ENCODE data around the gene DIS3L2. TPM values are rescaled to one million over a fixed set of nuclear protein-coding genes. Genes with fewer than 3 reads are reported as not detected.

DIS3L2 gene
- total RNA-seq, 1 experiment from 2014 or later, result 28.5 TPM

DNA sequence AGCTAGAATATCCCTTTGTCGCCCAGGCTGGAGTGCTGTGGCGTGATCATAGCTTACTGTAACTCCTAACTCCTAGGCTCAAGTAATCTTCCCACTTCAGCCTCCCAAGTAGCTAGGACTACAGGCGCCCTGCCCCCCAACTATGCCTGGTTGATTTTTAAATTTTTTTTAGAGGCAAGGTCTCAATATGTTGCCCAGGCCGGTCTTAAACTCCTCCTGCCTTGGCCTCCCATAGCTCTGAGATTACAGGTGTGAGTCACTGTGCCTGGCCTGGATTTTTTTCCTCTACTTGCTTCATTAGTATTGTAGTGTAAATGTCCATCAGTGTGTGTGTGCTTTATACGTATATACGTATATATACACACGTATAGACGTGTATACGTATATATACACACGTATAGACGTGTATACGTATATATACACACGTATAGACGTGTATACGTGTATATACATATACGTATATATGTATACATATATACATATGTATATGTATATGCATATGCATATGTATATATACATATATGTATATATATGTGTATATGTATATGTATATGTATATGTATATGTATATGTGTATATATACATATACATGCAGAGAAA lies 124.4 kb downstream of the DIS3L2 start:
- no peak for DNase-seq (ENCODE audit: low spot score)
- CTCF ChIA-PET, result interaction anchor here (0.6 to 0.9 kb wide), 2 partner anchors 88 to 186 kb away, joined by 4 to 5 read pairs; no protein-coding TSS in a partner anchor
- POLR2A ChIA-PET, result no interaction called here
- Mint-ChIP-seq H3K27me3 (ENCODE audit: low read depth) (no peaks in the 10 kb centered on the region; the same call in 1 of the 2 replicates), H3K9me3 (peaks cover 24% of the 10 kb centered on the region), H3K27ac (no peak overlapping the region), H3K4me1 (peaks cover 19% of the 10 kb centered on the region), H3K36me3 (peaks cover 13% of the 10 kb centered on the region), H3K4me3 (no peak overlapping the region)
- TF ChIP-seq, protein P1, sequence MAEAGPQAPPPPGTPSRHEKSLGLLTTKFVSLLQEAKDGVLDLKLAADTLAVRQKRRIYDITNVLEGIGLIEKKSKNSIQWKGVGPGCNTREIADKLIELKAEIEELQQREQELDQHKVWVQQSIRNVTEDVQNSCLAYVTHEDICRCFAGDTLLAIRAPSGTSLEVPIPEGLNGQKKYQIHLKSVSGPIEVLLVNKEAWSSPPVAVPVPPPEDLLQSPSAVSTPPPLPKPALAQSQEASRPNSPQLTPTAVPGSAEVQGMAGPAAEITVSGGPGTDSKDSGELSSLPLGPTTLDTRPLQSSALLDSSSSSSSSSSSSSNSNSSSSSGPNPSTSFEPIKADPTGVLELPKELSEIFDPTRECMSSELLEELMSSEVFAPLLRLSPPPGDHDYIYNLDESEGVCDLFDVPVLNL (CRISPR knock-in tag; IDR thresholded peaks at IDR 0.05; ENCODE audit: borderline replicate concordance, low read depth), result no peak
- TF ChIP-seq SMAD4 (CRISPR knock-in tag; IDR thresholded peaks at IDR 0.05), result no peak
- TF ChIP-seq, protein P2, sequence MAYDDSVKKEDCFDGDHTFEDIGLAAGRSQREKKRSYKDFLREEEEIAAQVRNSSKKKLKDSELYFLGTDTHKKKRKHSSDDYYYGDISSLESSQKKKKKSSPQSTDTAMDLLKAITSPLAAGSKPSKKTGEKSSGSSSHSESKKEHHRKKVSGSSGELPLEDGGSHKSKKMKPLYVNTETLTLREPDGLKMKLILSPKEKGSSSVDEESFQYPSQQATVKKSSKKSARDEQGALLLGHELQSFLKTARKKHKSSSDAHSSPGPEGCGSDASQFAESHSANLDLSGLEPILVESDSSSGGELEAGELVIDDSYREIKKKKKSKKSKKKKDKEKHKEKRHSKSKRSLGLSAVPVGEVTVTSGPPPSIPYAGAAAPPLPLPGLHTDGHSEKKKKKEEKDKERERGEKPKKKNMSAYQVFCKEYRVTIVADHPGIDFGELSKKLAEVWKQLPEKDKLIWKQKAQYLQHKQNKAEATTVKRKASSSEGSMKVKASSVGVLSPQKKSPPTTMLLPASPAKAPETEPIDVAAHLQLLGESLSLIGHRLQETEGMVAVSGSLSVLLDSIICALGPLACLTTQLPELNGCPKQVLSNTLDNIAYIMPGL (CRISPR knock-in tag; IDR thresholded peaks at IDR 0.05), result no peak
- no peak for TF ChIP-seq ZNF219 (CRISPR knock-in tag; IDR thresholded peaks at IDR 0.05; ENCODE audit: borderline replicate concordance)
- TF ChIP-seq, protein P3, sequence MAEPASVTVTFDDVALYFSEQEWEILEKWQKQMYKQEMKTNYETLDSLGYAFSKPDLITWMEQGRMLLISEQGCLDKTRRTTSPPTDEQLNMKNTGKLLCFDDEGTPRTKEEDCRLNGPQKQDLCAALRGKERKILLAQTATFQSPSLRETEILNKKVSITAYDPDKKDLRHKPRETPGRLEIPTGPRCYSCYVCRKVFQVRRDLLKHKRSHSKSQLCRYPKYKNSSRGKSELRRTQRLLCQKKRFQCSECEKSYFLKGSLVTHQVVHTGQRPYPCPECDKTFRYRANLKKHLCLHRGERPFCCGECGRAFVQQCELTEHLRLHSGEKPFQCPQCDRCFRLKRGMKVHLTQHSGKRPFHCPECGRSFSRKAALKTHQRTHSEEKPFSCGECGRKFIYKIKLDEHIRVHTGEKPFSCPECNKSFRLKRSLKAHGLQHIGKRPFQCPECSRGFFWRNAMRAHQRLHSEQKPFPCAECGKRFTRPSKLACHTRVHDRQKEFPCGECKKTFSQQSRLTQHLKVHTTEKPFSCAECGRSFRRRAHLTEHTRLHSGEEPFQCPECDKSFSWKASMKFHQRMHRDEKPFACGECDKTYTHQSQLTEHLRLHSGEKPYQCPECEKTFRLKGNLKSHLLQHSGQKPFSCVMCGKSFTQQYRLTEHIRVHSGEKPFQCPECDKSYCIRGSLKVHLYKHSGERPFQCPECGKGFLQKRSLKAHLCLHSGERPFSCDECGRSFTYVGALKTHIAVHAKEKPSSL (CRISPR knock-in tag; conservative IDR thresholded peaks at IDR 0.05), result no peak
- TF ChIP-seq TP53 (CRISPR knock-in tag; IDR thresholded peaks at IDR 0.05), result no peak
- TF ChIP-seq, protein P4, sequence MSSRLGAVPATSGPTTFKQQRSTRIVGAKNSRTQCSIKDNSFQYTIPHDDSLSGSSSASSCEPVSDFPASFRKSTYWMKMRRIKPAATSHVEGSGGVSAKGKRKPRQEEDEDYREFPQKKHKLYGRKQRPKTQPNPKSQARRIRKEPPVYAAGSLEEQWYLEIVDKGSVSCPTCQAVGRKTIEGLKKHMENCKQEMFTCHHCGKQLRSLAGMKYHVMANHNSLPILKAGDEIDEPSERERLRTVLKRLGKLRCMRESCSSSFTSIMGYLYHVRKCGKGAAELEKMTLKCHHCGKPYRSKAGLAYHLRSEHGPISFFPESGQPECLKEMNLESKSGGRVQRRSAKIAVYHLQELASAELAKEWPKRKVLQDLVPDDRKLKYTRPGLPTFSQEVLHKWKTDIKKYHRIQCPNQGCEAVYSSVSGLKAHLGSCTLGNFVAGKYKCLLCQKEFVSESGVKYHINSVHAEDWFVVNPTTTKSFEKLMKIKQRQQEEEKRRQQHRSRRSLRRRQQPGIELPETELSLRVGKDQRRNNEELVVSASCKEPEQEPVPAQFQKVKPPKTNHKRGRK (CRISPR knock-in tag; IDR thresholded peaks at IDR 0.05; ENCODE audit: borderline replicate concordance), result no peak
- TF ChIP-seq RORB (CRISPR knock-in tag; IDR thresholded peaks at IDR 0.05), result no peak
- TF ChIP-seq ZBTB21 (CRISPR knock-in tag; IDR thresholded peaks at IDR 0.05; ENCODE audit: borderline replicate concordance), result no peak
- TF ChIP-seq NR3C1 (CRISPR knock-in tag; conservative IDR thresholded peaks at IDR 0.05; ENCODE audit: low read depth), result no peak
- no peak for TF ChIP-seq ATF1 (CRISPR knock-in tag; IDR thresholded peaks at IDR 0.05)
- ATAC-seq, result no peak

DNA sequence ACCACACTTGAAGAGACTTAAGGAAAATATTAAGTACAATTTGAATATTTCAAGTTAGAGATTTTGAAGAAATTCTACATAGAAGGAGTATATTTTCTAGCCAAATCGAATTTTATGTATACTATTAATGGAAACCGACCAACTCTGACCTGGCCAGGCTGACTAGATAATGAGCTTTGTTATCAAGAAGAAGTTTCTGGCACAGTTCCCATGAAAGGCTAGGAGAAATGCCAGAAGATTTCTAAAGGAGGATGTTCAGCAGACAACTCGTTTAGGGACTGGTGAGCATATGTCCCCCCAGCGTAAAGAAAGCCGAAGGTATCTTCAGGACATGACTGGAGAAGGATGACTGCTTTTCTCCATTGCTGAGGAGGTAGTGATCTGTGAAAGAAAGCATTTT lies 127.3 kb downstream of the DIS3L2 start:
- DNase-seq (ENCODE audit: low spot score) (no peak), ATAC-seq (no peak)
- Mint-ChIP-seq H3K27me3 (ENCODE audit: low read depth) (no peaks in the 10 kb centered on the region), H3K4me3 (no peak overlapping the region), H3K36me3 (no peaks in the 10 kb centered on the region; the same call in 1 of the 2 replicates), H3K27ac (no peak overlapping the region), H3K4me1 (peaks cover 19% of the 10 kb centered on the region), H3K9me3 (peaks cover 11% of the 10 kb centered on the region)
- ChIA-PET CTCF (interaction anchor here (1.5 kb wide), 1 partner anchor 188 kb away, joined by 3 read pairs; no protein-coding TSS in a partner anchor), POLR2A (no interaction called here)
- no peak for TF ChIP-seq ZNF263 (CRISPR knock-in tag; IDR thresholded peaks at IDR 0.05; ENCODE audit: low read depth)
- TF ChIP-seq, protein P5, sequence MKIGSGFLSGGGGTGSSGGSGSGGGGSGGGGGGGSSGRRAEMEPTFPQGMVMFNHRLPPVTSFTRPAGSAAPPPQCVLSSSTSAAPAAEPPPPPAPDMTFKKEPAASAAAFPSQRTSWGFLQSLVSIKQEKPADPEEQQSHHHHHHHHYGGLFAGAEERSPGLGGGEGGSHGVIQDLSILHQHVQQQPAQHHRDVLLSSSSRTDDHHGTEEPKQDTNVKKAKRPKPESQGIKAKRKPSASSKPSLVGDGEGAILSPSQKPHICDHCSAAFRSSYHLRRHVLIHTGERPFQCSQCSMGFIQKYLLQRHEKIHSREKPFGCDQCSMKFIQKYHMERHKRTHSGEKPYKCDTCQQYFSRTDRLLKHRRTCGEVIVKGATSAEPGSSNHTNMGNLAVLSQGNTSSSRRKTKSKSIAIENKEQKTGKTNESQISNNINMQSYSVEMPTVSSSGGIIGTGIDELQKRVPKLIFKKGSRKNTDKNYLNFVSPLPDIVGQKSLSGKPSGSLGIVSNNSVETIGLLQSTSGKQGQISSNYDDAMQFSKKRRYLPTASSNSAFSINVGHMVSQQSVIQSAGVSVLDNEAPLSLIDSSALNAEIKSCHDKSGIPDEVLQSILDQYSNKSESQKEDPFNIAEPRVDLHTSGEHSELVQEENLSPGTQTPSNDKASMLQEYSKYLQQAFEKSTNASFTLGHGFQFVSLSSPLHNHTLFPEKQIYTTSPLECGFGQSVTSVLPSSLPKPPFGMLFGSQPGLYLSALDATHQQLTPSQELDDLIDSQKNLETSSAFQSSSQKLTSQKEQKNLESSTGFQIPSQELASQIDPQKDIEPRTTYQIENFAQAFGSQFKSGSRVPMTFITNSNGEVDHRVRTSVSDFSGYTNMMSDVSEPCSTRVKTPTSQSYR (CRISPR knock-in tag; IDR thresholded peaks at IDR 0.05), result no peak
- TF ChIP-seq ZNF138 (CRISPR knock-in tag; conservative IDR thresholded peaks at IDR 0.05), result no peak
- TF ChIP-seq SOX15 (CRISPR knock-in tag; IDR thresholded peaks at IDR 0.05), result no peak
- TF ChIP-seq, protein P6, sequence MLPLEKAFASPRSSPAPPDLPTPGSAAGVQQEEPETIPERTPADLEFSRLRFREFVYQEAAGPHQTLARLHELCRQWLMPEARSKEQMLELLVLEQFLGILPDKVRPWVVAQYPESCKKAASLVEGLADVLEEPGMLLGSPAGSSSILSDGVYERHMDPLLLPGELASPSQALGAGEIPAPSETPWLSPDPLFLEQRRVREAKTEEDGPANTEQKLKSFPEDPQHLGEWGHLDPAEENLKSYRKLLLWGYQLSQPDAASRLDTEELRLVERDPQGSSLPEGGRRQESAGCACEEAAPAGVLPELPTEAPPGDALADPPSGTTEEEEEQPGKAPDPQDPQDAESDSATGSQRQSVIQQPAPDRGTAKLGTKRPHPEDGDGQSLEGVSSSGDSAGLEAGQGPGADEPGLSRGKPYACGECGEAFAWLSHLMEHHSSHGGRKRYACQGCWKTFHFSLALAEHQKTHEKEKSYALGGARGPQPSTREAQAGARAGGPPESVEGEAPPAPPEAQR (CRISPR knock-in tag; IDR thresholded peaks at IDR 0.05), result no peak
- TF ChIP-seq, protein P7, sequence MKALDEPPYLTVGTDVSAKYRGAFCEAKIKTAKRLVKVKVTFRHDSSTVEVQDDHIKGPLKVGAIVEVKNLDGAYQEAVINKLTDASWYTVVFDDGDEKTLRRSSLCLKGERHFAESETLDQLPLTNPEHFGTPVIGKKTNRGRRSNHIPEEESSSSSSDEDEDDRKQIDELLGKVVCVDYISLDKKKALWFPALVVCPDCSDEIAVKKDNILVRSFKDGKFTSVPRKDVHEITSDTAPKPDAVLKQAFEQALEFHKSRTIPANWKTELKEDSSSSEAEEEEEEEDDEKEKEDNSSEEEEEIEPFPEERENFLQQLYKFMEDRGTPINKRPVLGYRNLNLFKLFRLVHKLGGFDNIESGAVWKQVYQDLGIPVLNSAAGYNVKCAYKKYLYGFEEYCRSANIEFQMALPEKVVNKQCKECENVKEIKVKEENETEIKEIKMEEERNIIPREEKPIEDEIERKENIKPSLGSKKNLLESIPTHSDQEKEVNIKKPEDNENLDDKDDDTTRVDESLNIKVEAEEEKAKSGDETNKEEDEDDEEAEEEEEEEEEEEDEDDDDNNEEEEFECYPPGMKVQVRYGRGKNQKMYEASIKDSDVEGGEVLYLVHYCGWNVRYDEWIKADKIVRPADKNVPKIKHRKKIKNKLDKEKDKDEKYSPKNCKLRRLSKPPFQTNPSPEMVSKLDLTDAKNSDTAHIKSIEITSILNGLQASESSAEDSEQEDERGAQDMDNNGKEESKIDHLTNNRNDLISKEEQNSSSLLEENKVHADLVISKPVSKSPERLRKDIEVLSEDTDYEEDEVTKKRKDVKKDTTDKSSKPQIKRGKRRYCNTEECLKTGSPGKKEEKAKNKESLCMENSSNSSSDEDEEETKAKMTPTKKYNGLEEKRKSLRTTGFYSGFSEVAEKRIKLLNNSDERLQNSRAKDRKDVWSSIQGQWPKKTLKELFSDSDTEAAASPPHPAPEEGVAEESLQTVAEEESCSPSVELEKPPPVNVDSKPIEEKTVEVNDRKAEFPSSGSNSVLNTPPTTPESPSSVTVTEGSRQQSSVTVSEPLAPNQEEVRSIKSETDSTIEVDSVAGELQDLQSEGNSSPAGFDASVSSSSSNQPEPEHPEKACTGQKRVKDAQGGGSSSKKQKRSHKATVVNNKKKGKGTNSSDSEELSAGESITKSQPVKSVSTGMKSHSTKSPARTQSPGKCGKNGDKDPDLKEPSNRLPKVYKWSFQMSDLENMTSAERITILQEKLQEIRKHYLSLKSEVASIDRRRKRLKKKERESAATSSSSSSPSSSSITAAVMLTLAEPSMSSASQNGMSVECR (CRISPR knock-in tag; IDR thresholded peaks at IDR 0.05; ENCODE audit: borderline replicate concordance), result no peak
- no peak for TF ChIP-seq PRRX2 (CRISPR knock-in tag; IDR thresholded peaks at IDR 0.05)

Data from WTC11 (cell line).